CD4-positive, alpha-beta T cell treated with Interleukin-4 for 4 hours (primary cell): ENCODE data around the gene REC8.
A peak's percentile ranks its signal among the peaks of the same experiment; 100 is the strongest.
"Not testable (repeated sequence)": the region's sequence is repeated elsewhere in the genome, so short reads cannot be mapped to it uniquely, and the experiment has no call there.

Experiments used
- DNase-seq: peaks from one replicate; pipeline ENCODE4 v3.0.0-alpha.2; 2020

REC8 gene

DNA sequence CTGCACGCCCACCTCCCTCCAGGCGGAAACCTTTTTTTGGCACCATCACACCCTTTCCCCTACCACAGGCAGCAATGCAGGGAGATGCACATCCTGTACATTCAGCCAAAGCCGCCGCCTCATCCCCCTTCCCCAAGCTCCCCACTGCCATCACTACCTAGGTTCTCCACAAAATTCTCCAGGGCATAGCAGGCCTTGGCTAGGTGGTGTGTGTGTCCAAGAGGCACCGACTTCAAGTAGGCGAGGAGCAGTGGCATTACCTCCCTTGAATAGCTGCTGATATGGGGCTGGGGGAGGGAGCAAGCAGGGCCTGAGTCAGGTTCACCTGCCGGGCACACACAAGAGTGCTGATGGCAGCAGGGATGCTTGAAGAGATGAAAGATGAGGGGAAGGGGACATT is 13.1 kb downstream of the REC8 start:
- DNase-seq = no peak

DNA sequence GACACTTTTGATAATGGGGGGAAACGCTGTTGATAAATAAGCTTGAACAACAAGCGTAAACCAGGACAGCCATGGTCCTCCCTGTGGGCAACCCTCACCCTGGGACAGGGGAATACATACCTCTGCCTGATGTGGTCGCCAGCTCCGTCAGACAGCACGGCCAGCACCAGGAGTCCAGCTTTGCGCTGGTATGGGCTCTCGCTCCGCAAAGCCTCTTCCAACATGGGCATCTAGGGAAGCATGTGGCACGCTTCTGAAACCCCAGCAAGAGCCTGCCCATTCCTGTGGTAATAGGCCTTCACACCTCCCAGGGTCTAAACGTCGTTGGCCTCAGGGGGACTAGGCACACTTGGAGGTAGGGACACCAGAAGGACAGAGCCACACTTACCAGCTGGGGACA is 13.9 kb downstream of the REC8 start:
- DNase-seq = no peak

DNA sequence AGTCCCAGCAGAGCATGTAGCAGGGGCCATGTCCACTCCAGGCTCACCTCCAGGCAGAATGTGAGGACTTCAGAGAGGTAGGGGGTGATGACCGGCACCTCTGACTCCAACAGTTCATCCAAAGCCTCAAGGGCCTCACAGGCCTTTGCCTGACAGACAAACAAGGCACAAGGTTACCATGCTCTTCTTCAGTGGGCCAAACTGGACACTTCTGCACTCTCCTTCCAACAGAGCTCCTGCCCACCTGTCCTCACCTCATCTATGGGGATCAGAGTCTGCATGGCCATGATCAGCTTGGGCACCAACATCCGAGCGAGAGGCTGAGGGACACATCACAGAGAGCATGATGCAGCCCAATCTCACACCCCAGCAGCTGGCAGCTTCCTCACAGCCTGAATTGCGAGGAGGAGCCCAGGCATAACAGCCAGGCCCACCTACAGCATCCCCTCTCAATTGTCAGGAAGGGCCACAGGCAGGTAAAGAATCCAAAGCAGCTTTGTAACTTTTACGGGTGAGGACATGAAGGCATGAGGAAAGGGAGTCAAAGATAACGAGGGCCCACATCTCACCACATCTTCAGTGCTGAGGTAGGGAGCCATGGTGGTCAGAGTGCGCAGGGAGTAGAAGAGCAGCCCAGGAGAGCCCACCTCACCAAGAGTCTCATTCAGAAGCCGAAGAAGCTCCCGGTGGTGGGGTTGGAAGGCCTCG is 15.1 kb downstream of the REC8 start:
- DNase-seq = no peak

DNA sequence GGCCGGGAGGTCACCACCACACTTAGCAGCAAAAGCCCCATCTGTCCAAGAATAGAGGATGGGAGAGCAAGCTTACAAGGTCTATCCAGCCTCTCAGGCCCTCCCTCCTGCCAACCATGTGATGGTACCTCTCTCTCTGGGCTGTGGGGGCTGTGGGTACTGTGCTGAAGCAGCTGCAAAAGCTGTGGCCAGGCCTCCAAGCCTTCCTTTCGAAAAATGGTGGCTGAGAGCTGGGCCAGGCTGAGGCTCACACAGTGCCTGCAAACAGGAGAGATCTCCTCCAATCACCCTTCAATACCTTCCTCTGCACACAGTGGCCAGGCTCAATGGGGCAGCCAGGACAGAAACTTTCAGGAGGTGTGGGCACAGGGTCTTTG is 15.6 kb downstream of the REC8 start:
- no peak for DNase-seq

DNA sequence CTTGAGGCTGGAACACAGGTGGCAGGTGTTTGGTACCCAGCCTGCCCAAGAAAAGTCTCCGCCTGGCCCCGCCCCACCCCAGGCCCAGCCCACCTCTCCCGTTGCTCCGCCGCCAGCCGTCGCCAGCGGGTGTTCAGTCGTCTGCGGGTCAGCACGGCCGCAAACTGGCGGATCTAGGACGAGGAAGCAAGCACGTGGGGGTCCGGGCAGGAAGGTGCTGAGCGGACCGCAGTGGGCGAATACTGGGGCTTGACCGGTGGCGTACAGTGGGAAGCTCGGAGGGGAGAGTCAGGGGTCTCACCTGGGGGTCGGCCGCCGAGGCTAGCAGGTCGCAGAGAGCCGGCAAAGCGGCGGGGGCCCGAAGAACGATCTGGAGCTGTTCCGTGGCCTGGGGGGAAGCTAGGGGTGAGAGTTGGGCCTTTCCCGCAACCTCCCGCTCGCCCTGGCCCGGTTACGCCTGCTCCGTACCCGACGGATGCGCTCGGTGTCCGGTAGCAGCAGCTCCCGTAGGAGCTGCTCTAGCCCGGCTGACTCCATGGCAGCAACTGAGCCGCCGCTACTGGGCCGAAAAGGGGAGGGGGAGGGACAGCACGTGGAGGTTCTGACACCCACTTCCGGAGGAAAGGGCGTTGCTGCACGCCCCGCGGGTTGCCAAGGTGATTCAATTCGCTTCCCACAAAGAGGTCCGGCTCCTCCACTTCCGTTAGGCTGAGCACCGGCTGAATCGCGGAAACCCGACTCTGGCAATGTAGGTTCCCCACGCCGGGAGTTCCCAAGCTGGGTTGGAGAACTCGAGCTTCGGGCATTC is 16.6 kb downstream of the REC8 start, which contains the start of gene IPO4:
Gene IPO4, minus strand, starts transcription at position 566 of the 808 bp plus-strand sequence. Its CDS starts 29 bp downstream, at position 537.
- peak; percentile 97 for DNase-seq

DNA sequence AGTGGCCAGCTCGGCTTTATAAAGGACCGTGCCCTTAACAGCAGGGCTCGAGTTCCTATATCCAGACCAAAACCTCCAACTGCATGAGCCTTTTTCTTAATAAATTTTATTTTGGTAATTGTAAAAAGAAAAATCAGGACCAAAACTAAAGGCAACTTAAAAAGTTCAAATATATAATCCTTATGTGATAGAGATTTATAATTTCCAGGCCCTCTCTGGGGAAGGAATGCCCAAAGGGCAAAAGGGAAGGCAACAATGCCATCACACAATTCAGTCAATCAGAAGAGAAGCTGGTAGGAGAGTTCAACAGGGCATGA is 17.1 kb downstream of the REC8 start:
- no peak for DNase-seq

DNA sequence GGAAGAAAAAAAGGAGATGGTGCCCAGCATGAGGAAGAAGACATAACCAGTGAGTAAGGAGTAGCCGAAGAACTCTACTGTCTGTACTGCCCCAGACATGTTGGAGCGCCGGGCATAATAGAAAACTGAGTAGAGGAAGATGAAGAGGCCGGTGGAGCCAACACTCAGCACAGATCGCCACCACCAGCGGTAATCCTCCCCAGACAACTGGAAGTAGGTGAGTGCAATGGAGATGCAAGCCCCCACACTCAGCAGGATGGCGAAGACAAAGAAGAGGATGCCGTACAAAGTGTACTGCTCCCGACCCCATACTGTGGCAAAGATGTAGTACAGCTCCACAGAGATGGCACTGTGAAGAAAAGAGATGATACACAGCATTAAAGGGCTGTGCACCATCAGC is 17.6 kb downstream of the REC8 start:
- no peak for DNase-seq

DNA sequence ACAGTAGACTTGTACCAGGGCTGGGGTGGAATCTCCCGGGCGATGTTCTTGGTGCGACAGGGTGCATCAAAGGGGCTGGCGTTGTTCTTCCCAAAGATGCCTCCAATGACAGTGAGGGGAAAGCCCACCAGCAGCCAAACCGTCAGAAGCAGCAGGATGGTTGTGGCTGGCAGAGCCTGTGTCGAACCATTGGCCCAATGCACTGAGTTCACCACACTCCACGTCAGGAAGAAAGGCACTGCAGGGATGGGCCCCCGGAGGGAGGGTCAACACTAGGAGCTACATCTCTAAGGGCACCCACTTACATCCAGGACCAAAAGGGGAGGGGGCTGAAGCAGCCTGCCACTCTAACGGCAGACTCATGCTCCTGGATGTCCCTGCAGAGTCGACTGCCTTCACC is 18.5 kb downstream of the REC8 start:
- DNase-seq = no peak

DNA sequence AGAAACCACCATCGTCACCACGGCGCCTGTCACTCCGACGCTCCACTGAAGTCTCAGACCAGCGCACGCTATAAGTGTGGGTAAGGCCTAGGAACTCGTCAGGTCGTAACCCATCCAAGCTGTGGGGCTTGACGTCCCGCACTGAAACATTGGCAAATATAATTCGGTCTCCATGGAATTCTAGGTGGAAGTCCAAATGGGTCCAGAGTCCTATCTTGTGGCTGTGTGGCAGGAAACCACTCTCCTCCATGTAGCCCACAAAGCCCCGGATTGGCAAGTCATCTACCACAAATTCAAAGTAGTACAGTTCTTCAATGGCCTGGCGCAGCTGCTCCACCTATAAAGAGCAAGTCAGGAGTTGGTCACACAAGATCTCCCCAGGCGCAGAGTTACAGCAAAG is 21.1 kb downstream of the REC8 start:
- DNase-seq = no peak

DNA sequence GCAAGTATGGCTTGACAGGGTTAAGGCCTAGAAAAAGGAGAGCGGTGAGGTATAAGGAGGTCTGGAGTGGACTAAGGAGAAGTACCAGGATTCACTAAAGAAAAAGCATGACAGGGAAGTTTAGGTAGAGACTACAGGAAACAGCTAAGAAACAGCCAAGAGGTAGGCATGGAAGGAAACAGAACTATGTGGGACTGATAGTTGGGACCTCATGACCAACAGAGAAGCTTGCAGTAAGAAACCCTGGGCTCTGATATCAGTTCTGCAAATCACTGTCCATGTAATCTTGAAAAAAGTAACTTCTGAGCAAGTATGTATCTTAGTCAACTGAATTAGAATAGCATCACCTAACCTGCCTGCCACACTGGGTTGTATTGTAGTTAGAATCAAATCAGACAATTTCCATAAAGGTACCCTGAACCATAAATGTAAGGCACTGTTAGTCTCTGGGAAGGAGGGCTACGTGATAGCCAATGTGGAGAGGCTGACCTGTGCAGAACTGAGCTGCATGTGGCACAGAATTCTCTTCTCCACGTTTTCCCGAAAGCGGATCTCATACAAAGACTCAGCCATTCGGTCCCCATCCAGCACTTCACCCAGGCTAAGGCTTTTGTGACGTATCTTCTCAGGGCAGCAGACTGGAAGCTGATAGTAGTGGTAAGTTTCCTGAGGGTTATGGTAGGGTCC is 22.4 kb downstream of the REC8 start:
- DNase-seq = no peak

DNA sequence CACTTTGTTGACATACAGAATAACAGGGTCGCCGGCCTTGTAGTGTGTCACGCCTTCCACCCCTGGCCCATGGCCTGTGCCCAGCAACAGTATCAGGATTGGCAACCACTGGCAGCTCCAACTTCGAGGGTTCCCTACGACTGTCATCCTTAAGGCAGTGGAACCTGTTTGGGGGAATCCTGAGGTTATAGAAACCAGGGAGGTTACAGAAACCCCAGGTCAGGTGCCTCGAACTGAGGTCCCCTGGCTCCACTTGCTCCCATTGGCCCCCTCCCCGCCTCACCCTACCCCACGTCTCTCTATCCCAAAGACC is 22.9 kb downstream of the REC8 start:
- DNase-seq = no peak

DNA sequence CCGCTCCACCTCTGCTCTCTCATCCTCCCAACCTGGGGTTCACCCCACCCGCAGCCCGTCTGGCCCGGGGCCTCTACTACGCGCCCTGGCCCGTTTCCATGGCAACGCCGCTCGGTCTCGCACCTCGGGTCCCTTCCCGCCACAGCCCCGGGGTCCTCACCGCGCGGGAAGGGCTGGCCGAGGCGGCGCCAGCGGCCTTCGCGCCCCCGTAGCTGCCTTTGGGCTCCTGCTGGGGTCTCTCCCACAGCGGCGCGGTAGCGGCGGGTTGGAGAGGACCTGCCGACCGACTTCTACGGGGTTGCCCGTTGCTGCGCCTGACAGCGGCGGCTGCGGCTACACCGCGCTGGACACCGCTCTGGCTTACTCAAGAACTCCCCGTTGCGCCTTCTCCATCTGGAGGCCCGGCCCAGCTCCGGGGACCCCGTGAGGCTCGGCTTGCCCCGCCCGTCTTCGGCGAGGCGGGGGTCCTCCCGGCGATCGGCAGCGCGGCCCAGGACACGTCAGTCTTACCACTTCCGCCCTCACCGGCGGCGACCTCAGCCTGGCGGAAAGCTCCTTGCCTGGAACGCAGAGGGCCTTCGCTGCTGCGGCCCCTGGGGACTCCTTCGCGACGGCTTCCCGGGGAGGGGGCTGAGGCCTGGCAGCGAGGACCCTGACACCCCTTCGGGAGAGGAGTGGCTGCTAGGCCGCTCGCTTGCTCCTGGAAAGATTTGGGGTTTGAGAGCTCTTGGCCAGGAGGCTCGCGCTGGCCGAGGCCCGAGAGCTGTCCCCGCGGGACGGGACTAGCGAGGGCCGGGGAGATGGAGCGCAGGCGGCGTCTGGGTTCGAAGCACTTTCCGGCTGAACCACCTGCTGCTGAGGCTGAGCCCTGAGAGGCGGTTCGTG is 23.5 kb downstream of the REC8 start, which contains the start of gene TM9SF1:
Gene TM9SF1, minus strand, starts transcription at position 256 of the 885 bp plus-strand sequence. CDS start 422 bp downstream, outside the sequence.
- DNase-seq = peak; percentile 90

DNA sequence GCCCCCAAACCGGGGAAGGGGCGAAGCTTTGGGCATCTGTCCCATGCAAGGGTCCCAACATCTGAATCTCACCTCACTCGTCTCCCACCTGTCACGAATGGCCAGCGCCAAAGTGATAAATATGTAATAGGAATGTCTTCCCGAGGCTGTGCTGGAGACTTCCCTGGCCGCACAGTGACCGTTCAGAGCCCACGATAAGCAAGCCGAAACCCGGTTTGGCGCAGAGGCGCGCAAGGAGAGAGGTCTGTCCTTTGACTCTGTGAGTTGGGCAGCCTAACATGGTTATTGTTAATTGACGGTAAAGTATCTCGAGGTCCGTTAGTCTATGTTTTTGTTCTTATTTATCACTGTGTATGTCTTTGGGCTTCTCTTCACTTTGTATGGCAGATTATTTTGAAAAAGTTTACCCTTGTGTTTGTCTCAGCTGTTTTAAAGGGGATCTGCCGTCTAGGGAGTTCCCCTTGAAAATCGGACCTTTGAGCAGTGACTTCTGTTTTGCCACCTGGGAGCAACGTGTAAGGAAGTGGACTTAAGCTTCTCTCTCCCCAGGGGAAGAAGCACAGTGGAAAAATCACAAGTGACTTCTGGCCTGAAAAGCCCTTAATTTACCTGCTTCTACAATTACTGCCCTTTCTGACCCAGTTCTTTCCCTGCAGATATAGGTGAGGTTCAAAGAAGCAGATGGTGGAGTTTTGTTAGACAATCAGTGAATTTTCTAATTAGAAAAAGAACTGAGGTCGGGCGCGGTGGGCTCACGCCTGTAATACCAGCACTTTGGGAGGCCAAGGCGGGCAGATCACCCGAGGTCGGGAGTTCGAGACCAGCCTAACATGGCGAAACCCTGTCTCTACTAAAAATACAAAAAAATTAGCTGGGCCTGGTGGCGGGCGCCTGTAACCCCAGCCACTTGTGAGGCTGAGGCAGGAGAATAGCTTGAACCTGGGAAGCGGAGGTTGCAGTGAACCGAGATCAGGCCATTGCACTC is 24.5 kb downstream of the REC8 start:
- DNase-seq = no peak

DNA sequence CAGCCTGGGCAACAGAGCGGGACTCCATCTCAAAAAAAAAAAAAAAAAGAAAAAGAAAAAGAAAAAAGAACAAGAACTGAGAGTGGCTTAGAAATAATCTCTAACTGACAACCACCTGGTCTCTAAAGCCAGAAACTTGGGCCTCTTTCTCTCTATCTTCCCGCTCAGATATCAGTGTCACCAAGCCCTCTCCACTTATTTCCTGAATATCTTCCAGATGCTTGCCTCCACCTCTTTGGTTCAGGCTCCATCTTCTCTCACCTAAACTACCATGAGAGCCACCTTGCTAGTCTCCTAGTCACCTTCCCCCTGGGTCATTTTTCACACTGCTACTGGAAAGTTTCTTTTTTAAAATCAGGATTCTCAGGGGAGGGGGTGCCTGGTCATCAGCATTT is 25.2 kb downstream of the REC8 start:
- DNase-seq = no peak

DNA sequence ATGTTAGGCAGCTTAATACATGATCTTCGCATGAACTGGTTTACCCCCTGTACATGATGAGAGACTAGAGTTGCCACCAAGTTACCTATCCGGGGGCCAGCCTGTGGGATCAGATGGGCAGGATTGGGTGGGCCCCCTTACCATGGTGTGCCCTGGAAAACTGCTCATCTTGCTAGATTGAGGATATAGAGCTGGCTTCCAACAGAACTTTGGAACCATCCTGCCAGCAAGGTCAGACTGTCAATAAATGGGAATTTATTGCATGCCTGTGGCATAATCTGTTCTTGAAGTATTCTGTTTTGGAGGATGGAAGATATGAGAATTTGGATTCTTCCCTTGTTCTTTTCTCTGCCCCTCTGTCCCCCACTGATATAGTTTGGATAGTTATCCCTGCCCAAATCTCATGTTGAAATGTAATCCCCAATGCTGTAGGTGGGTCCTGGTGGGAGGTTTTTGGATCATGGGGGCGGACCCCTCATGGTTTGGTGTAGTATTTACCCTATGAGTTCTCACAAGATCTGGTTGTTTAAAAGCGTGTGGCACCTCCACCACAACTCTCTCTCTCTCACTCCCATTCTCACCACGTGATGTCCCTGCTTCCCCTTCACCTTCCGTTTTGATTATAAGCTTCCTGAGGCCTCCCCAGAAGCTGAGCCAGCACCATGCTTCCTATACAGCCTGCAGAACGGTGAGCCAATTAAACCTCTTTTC is 27.1 kb downstream of the REC8 start:
- DNase-seq = no peak

DNA sequence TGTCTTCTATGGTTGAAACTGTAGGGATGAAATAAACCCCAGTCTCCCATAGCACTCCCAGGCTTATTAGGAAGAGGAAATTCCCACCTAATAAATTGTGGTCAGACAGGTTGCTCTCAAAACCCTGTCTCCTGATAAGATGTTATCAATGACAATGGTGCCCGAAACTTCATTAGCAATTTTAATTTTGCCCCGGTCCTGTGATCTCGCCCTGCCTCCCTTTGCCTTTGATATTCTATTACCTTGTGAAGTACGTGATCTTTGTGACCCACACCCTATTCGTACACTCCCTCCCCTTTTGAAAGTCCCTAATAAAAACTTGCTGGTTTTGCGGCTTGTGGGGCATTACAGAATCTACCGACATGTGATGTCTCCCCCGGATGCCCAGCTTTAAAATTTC is 30.7 kb downstream of the REC8 start:
- DNase-seq = not testable (repeated sequence)

DNA sequence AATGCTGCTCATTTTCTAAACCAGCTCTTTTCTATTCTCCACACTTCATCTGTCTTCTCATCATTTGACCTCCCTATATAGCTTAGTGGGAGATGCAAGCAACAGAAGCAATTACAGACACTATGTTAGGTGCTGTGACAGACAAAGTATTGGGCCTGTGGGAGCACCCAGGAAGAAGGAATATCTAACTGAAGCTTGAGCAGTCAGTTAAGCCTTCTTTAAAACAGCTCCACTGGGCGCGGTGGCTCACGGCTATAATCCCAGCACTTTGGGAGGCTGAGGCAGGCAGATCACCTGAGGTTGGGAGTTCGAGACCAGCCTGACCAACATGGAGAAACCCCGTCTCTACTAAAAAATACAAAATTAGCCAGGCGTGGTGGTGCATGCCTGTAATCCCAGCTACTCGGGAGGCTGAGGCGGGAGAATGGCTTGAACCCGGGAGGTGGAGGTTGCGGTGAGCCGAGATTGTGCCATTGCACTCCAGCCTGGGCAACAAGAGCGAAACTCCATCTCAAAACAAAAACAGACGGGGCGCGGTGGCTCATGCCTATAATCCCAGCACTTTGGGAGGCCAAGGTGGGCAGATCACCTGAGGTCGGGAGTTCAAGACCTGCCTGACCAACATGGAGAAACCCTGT is 31.5 kb downstream of the REC8 start:
- not testable (repeated sequence) for DNase-seq

DNA sequence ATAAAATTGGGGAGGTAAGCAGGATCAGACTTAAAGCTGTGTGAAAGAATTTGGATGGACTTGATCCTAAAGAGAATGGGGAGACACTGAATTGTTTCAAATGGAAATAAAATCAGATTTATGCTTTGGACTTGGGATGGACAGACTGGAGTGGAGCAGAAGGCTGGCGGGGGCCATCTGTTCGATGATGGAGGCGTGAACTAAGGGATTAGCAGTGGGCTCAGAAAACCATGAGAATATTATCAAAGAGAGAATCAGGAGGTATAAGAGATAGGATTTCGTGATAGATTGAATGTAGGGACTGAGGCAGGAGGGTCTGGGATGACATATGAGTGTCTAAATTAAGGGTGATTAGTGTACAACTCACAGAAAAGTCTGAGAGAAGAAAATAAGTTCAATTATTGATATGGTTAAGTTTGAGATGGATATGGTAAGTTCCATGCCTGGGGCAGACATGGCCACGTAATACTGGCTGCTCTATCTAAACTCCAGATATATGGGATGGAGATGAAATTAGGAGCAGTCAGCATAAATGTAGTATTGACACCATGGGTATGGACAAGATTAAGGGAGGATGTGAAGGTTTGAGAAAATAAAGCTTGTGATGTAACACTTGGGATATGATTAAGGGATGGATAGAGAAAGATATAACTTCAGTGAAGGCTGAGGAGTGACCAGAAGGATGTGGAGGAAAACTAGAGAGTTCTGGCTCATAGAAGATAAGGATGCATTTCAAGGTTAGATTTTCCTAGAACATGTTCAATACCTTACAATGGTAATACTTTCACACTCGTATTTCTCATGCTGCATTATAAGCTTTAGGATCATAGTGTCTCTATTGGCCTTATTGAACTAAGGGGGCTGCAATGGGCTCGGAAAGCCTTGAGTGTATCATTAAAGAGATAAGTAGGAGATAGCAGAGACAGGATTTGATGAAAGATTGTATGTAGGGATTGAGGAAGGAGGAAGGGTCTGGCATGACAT is 32.6 kb downstream of the REC8 start:
- DNase-seq = no peak
